ENCODE results near the gene ETV6. TPM values are rescaled to one million over a fixed set of nuclear protein-coding genes. Genes with fewer than 3 reads are reported as not detected.
"Not testable (repeated sequence)": the region's sequence is repeated elsewhere in the genome, so short reads cannot be mapped to it uniquely, and the experiment has no call there.

ETV6 gene
- polyA plus RNA-seq (ENCODE audit: insufficient read depth in 1 of 5, insufficient read length in 5 of 5, low replicate concordance in 1 of 5) = 10 to 100 TPM; 14.3 to 17.6 (median 15.4) TPM
- long read RNA-seq, donor 1, full-length matches to known transcripts = 2 of 7 reads
- long read RNA-seq, donor 1, partial matches to known transcripts = 5 of 7 reads
- long read RNA-seq, donor 1, other reads (novel, unspliced or antisense) = 0 of 7 reads
- long read RNA-seq, donor 2, full-length matches to known transcripts = 3 of 3 reads
- long read RNA-seq, donor 2, partial matches to known transcripts = 0 of 3 reads
- long read RNA-seq, donor 2, other reads (novel, unspliced or antisense) = 0 of 3 reads
- long read RNA-seq, donor 3, full-length matches to known transcripts = 2 of 2 reads
- long read RNA-seq, donor 3, partial matches to known transcripts = 0 of 2 reads
- long read RNA-seq, donor 3, other reads (novel, unspliced or antisense) = 0 of 2 reads
- long read RNA-seq, donor 4, full-length matches to known transcripts = 3 of 3 reads
- long read RNA-seq, donor 4, partial matches to known transcripts = 0 of 3 reads
- long read RNA-seq, donor 4, other reads (novel, unspliced or antisense) = 0 of 3 reads
- long read RNA-seq, donor 5, full-length matches to known transcripts = 2 of 7 reads
- long read RNA-seq, donor 5, partial matches to known transcripts = 5 of 7 reads
- long read RNA-seq, donor 5, other reads (novel, unspliced or antisense) = 0 of 7 reads
- long read RNA-seq, donor 6, full-length matches to known transcripts = 4 of 4 reads
- long read RNA-seq, donor 6, partial matches to known transcripts = 0 of 4 reads
- long read RNA-seq, donor 6, other reads (novel, unspliced or antisense) = 0 of 4 reads
- long read RNA-seq, donor 7, full-length matches to known transcripts = 4 of 4 reads
- long read RNA-seq, donor 7, partial matches to known transcripts = 0 of 4 reads
- long read RNA-seq, donor 7, other reads (novel, unspliced or antisense) = 0 of 4 reads
- long read RNA-seq, donor 8, full-length matches to known transcripts = 1 of 1 reads
- long read RNA-seq, donor 8, partial matches to known transcripts = 0 of 1 reads
- long read RNA-seq, donor 8, other reads (novel, unspliced or antisense) = 0 of 1 reads

DNA sequence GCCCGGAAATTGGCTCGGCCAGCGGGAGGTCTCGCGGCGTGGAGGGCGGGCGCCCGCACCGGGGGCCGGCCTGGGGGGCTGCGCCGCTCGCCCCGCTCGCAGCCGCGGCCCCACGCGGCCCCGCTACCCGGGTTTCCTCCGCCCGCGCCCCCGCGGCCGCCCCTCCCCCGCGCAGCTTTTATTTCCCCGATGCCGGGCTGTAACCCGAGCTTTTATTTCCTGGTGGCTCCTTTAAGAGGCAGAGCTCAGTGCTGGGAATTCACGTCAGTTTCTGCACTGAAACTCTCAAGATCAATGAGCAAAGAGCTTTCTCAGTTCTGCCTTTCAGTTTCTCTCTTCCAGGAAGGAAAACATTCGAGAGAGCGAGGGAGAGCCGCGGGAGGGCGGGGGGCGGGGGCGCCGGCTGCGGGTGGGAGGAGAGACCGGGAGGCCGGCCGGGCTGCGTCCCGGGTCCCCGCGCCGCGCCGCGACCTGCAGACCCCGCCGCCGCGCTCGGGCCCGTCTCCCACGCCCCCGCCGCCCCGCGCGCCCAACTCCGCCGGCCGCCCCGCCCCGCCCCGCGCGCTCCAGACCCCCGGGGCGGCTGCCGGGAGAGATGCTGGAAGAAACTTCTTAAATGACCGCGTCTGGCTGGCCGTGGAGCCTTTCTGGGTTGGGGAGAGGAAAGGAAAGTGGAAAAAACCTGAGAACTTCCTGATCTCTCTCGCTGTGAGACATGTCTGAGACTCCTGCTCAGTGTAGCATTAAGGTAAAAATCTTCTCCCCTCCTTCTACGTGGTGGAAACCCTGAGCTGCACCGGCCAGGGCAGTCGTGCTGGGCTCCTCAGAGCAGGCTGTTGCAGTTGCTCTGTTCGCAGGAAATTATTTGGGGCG lies at the start of gene ETV6:
ETV6 (plus strand) TSS at position 262 of the 873 bp plus-strand sequence; CDS start at position 716, 454 bp downstream.
- DNase-seq = peak; percentile 82 to 83

- no peak for DNase-seq
Measured at GRCh38 chr12:11600199-11600598, 49.3 kb upstream of the ETV6 start.

- DNase-seq = no peak
Measured at GRCh38 chr12:11601647-11602046, 47.8 kb upstream of the ETV6 start.

DNA sequence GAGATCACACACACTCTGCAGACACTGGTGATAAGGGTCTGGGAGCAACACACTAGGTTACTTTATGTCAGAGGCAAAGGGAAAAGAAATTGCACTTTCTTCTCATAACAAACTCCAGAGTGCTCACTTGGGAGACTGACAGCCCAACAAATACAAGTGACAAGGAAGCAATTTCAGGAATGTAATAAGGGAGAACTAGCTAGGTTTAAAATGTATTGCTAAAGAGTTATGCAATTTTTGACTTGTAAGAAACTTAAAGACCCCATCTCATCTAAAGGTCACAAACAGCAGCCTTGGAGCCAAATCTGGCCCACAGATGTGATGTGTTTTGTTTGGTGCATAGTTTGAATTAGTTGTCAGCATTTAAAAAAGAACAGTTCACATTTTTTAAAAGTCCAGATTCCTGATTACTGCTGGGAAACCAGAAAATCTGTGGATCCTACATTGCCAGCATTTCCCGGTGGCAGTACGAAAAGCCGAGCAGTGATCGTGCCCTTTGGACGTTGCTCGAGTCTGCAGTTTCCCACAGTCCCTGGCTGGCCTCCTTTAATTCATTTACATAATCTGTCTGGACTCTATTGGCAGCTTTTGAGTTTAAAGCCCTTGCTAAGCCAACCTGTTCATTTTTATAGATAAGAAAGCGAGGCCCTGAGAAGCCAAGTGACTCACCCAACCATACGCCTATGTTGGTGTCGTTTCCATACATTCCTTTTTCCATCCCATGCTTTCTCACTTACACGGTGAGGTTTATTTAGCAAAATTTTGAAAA lies 42.0 kb upstream of the ETV6 start:
- no peak for DNase-seq

DNA sequence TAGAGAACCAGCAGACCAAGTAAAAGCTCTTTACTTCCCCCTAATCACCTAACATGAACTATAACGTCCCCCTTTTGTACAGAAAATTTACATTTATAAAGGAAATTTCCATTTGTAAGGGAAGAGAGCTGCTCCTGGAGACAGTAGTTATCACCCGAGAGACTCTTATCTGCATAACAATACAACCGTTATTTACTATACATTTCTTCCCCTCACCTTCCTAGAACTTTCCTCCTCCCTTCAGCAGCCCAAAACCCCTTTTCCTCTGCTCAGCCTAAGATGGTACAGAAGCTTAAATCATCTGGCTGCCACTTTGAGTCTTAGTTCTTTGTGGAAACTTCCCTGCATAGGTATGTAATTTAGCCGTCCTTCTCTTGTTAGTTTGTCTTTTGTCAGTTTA lies 40.4 kb upstream of the ETV6 start:
- DNase-seq = no peak

DNA sequence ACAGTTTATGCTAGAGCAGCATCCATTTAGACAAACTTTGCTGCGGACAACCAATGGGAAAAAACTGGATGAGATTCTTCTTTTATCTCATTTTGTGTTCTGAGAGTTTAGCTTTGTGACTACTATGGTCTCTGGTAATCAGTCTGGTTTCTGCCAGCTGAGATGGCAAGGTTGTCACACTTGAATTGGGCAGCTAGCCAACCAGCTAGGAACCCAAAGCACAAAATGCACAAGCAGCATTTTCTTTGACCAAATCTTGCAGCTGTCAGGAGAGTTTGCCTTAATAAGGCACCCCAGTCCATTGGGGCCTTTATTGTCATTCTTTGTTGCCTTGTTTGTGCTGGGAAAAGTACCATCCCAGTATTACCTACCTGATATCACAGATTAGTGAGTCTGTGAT lies 34.0 kb upstream of the ETV6 start:
- no peak for DNase-seq

DNA sequence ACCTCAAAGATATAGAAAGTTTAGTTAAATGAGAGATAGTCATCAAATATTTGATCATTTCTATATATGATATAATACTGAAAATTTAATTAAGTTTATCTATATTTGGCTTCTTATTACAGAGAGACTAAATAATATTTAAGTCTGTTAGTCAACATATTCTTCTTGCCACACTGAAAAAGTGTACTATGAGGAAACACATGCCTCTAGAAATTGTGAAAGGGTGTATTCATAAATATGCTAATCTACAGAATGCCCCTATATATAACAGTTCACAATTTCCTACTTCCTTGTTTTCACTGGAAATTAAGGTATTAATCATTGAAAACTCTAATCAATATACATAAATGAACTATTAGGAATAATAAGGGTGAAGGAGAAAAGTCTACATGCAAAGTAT lies 31.4 kb upstream of the ETV6 start:
- no peak for DNase-seq

- no peak for DNase-seq
Measured at GRCh38 chr12:11621797-11622423, 27.6 kb upstream of the ETV6 start.

DNA sequence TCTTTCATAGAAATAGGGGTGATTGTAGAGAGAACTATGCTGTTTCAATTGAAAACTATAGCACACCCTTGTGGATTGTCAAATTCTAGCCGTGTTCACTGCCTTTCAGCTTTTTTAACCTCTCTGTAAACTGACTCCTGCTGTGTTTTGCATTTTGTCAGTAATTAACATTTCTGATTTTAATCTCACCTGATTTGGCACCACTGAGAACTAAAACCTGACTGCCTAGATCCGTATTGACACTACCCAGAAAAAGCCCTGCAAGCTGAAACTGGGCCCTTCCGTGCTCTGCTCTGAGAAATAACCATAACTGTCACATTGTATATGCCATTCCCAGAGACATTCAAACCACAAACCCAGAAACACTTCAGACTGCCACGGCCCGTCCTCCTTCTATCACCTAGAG lies 26.6 kb upstream of the ETV6 start:
- DNase-seq = no peak

GRCh38 chr12:11623382-11623781 lies 26.1 kb upstream of the ETV6 start:
- DNase-seq = no peak

GRCh38 chr12:11624116-11624515 lies 25.4 kb upstream of the ETV6 start:
- no peak for DNase-seq

DNA sequence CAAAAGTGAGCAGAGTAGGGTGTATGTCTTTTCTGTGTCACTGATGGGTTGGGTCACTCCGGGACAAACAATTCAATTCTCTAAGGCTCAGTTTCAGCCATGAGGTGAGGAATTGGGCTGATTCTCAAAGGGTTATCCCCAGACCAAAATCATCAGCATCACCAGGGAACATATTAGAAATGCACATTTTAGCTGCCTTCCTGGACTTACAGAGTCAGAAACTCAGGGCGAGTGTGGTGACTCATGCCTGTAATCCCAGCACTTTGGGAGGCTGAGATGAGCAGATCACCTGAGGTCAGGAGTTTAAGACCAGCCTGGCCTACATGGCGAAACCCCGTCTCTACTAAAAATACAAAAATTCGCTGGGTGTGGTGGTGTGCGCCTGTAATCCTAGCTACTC lies 21.8 kb upstream of the ETV6 start:
- DNase-seq = not testable (repeated sequence)

GRCh38 chr12:11628353-11628752 lies 21.1 kb upstream of the ETV6 start:
- DNase-seq = no peak

GRCh38 chr12:11630046-11630706 lies 19.3 kb upstream of the ETV6 start:
- no peak for DNase-seq

GRCh38 chr12:11631288-11631687 lies 18.2 kb upstream of the ETV6 start:
- DNase-seq = no peak

DNA sequence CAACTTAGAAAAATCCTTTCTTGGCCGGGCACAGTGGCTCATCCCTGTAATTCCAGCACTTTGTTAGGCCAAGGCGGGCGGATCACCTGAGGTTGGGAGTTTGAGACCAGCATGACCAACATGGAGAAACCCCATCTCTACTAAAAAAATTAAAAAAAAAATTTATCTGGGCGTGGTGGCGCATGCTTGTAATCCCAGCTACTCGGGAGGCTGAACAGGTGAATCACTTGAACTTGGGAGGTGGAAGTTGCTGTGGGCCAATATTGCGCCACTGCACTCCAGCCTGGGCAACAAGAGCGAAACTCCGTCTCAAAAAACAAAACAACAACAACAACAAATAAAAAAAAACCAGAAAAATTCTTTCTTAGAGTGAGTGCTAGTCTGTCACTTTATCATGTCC lies 17.6 kb upstream of the ETV6 start:
- not testable (repeated sequence) for DNase-seq

GRCh38 chr12:11633968-11634367 lies 15.5 kb upstream of the ETV6 start:
- no peak for DNase-seq

DNA sequence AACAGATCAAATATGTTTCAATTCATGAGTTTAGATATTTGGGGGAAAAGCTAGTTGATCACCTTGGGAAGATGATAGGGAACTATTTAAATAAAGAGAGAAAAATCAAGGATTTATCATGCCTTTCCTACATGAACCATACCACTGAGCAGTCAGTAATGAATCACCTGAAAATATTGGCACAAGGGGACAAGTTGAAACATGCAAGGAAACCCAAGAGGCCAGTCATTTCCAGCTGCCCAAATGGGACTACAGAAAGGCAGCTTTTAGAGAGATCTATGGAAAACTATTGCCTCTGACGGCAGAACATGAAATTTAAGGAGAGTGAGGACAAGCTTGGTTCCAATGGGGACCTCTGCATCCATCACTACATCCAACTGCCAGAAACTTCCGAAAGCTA lies 14.1 kb upstream of the ETV6 start:
- no peak for DNase-seq

- DNase-seq = no peak
Measured at GRCh38 chr12:11638315-11638916, 11.1 kb upstream of the ETV6 start.
